K562 (cell line): ENCODE results near the gene TTLL11. TPM values are rescaled to one million over a fixed set of nuclear protein-coding genes. Genes with fewer than 3 reads are reported as not detected.

Source experiments
- ATAC-seq: fragments of 200-7000 bp; cut with Tn5 transposase; 3 replicates; pipeline ENCODE4 v1.9.1; 2020; ENCODE audit warnings: moderate library complexity
- BruUV-seq: library from RNA; stranded (reverse); fragments of 400-500 nt; replicated peaks from 2 replicates; lab custom pipeline; 2021; lab: Mats Ljungman, UMichigan
- CTCF ChIA-PET: fragments of 300-600 bp; formaldehyde crosslinking; extraction: SDS; loops from one replicate; lab custom pipeline; 2021; ENCODE audit warnings: low intra/inter-chr PET ratio; lab: Yijun Ruan, JAX
- POLR2A ChIA-PET: fragments of 300-600, 350-650 bp; sonication (Branson Sonifier 250); formaldehyde crosslinking; extraction: SDS; loops from one replicate; lab custom pipeline; 2021; ENCODE audit warnings: antibody characterized with exemption, inconsistent platforms; lab: Yijun Ruan, JAX
- DNase-seq, 4 experiments: peaks; one replicate each; pipeline versions ENCODE4 v3.0.0 to v3.0.0-alpha.2; 2011 to 2018; ENCODE audit warnings: low spot score in 3 of 4, mixed read lengths in 3 of 4; ENCODE audit errors: extremely low read depth in 1 of 4
- FAIRE-seq: peaks from 2 replicates; lab custom pipeline; 2011; peaks lifted over from hg19 to GRCh38; lab: Jason Lieb, UNC
- H2AFZ ChIP-seq: 2 replicates; pipeline ENCODE4 v1.6.0; 2011; ENCODE audit warnings: low read depth, low read length, control low read depth, inconsistent platforms
- H3K27ac ChIP-seq: fragments of 200-600 bp; 3 replicates; pipeline ENCODE4 v1.8.0; 2011; ENCODE audit warnings: low read depth, mild to moderate bottlenecking, control low read depth, inconsistent platforms, low read length, moderate library complexity, mixed read lengths; ENCODE audit errors: extremely low read depth
- H3K27me3 ChIP-seq, 2 experiments: fragments of 300-600 bp in 1 of 2; 2 replicates in 1 of 2; 3 replicates in 1 of 2; pipeline versions ENCODE4 v1.6.0 to v1.8.0; 2011; ENCODE audit warnings: inconsistent platforms in 2 of 2, low read length in 2 of 2, mild to moderate bottlenecking in 1 of 2, mixed read lengths in 1 of 2, moderate library complexity in 1 of 2; ENCODE audit not compliant: control insufficient read depth in 2 of 2, insufficient read depth in 2 of 2
- H3K36me3 ChIP-seq: fragments of 300-600 bp; 3 replicates; pipeline ENCODE4 v1.8.0; 2011; ENCODE audit warnings: mild to moderate bottlenecking, low read length, inconsistent platforms; ENCODE audit not compliant: control insufficient read depth, insufficient read depth
- H3K4me1 ChIP-seq, 2 experiments: fragments of 200-600 bp in 1 of 2; replicated peaks in 1 of 2; 2 replicates in 1 of 2; 3 replicates in 1 of 2; pipeline versions ENCODE4 v1.5.1 to v1.8.0; 2011; ENCODE audit warnings: inconsistent platforms in 2 of 2, low read length in 2 of 2, mild to moderate bottlenecking in 1 of 2, mixed read lengths in 1 of 2, moderate library complexity in 1 of 2; ENCODE audit not compliant: control insufficient read depth in 2 of 2, insufficient read depth in 2 of 2
- H3K4me2 ChIP-seq: 2 replicates; pipeline ENCODE4 v1.6.1; 2011; ENCODE audit warnings: low read length, control low read depth, inconsistent platforms, mixed read lengths; ENCODE audit not compliant: insufficient read depth
- H3K4me3 ChIP-seq: fragments of 200-600 bp; sonication (generic), shearing (Covaris generic); 2 replicates; pipeline ENCODE4 v1.5.1; 2016; ENCODE audit warnings: control low read depth, inconsistent platforms
- H3K79me2 ChIP-seq: fragments of 200-600 bp; 3 replicates; pipeline ENCODE4 v1.8.0; 2011; ENCODE audit warnings: low read length, inconsistent platforms; ENCODE audit not compliant: control insufficient read depth, insufficient read depth
- H3K9ac ChIP-seq, 2 experiments: 2 replicates each; pipeline versions ENCODE4 v1.6.0 to v1.6.1; 2011; ENCODE audit warnings: low read depth in 2 of 2, low read length in 2 of 2, control low read depth in 1 of 2, inconsistent platforms in 1 of 2, mild to moderate bottlenecking in 1 of 2, mixed read lengths in 1 of 2; ENCODE audit not compliant: insufficient read depth in 1 of 2
- H3K9me1 ChIP-seq: one replicate; pipeline ENCODE4 v1.6.0; 2011; ENCODE audit warnings: inconsistent platforms, mild to moderate bottlenecking, low read length, moderate library complexity; ENCODE audit not compliant: control insufficient read depth, insufficient read depth
- H3K9me3 ChIP-seq: replicated peaks from 2 replicates; pipeline ENCODE4 v1.5.1; 2011; ENCODE audit warnings: low read depth, low read length, inconsistent platforms; ENCODE audit not compliant: control insufficient read depth, insufficient read depth
- H4K20me1 ChIP-seq: replicated peaks from 2 replicates; pipeline ENCODE4 v1.6.1; 2011; ENCODE audit warnings: low read length, inconsistent platforms, mixed read lengths; ENCODE audit not compliant: control insufficient read depth, insufficient read depth
- BACH1 ChIP-seq: fragments of 200-800 bp; sonication (Bioruptor generic); IDR thresholded peaks from 2 replicates; pipeline ENCODE4 v1.6.1; 2016; ENCODE audit warnings: missing genetic modification characterization, missing compliant biosample characterization
- DMBX1 ChIP-seq: fragments of 250-450 bp; sonication (Bioruptor Pico); IDR thresholded peaks from 2 replicates; pipeline ENCODE4 v1.8.0; 2022; ENCODE audit warnings: inconsistent platforms, mild to moderate bottlenecking, moderate library complexity, borderline replicate concordance
- ELK1 ChIP-seq: sonication (generic); formaldehyde crosslinking; IDR thresholded peaks from 2 replicates; pipeline ENCODE4 v1.8.1; 2022; ENCODE audit warnings: missing genetic modification reagents
- ESRRB ChIP-seq: fragments of 250-450 bp; sonication (Bioruptor Pico); IDR thresholded peaks from 2 replicates; pipeline ENCODE4 v1.5.0; 2020; ENCODE audit warnings: mild to moderate bottlenecking, moderate library complexity, borderline replicate concordance
- ETV1 ChIP-seq: fragments of 450-650 bp; conservative IDR thresholded peaks from 2 replicates; pipeline ENCODE4 v1.6.1; 2016; ENCODE audit warnings: missing genetic modification characterization, control low read depth, low read depth, missing compliant biosample characterization
- FOS ChIP-seq: IDR thresholded peaks from 3 replicates; pipeline ENCODE4 v1.6.1; 2011; ENCODE audit not compliant: insufficient read length; ENCODE audit errors: extremely low read depth
- FUS ChIP-seq: fragments of 200-400 bp; formaldehyde crosslinking; optimal IDR thresholded peaks from 2 replicates; pipeline ENCODE3; 2017; ENCODE audit warnings: low read depth, low read length
- HDAC2 ChIP-seq: fragments of 450-650 bp; IDR thresholded peaks from 2 replicates; pipeline ENCODE4 v1.6.1; 2016; ENCODE audit warnings: mild to moderate bottlenecking
- ILF3 ChIP-seq: fragments of 450-650 bp; IDR thresholded peaks from 2 replicates; pipeline ENCODE4 v1.6.1; 2018; ENCODE audit warnings: antibody characterized with exemption, mild to moderate bottlenecking, moderate library complexity, borderline replicate concordance
- IRF9 ChIP-seq: fragments of 450-650 bp; IDR thresholded peaks from 2 replicates; pipeline ENCODE4 v1.6.1; 2016; ENCODE audit warnings: missing biosample characterization, missing genetic modification characterization
- JUND ChIP-seq, 2 experiments: IDR thresholded peaks; 2 replicates in 1 of 2; 3 replicates in 1 of 2; pipeline ENCODE4 v1.6.1; 2011; ENCODE audit warnings: borderline replicate concordance in 2 of 2, low read depth in 2 of 2, low read length in 2 of 2, improper control_type of control experiment in 1 of 2, missing biosample characterization in 1 of 2, missing genetic modification characterization in 1 of 2, missing genetic modification reagents in 1 of 2
- LCOR ChIP-seq: sonication (generic); formaldehyde crosslinking; IDR thresholded peaks from 2 replicates; pipeline ENCODE4 v1.8.0; 2022; ENCODE audit warnings: mild to moderate bottlenecking, missing genetic modification reagents
- TRIM24 ChIP-seq, 2 experiments: fragments of 450-650 bp; IDR thresholded peaks; 2 replicates each; pipeline ENCODE4 v1.6.1; 2016
- ZNF282 ChIP-seq: sonication (generic); formaldehyde crosslinking; IDR thresholded peaks from 2 replicates; pipeline ENCODE4 v1.8.1; 2023; ENCODE audit warnings: missing genetic modification reagents
- ZNF766 ChIP-seq: fragments of 200-800 bp; sonication (Bioruptor generic); conservative IDR thresholded peaks from 2 replicates; pipeline ENCODE4 v1.6.1; 2016; ENCODE audit warnings: missing genetic modification characterization, missing compliant biosample characterization
- WGBS: fragments of 100-300 bp; shearing (Covaris generic); methylation state at CpG from one replicate; pipeline ENCODE4 v1.1.6; 2016; ENCODE audit warnings: low coverage, mixed read lengths; ENCODE audit not compliant: insufficient coverage; ENCODE audit errors: missing lambda C conversion rate; 5-methylcytosine and 5-hydroxymethylcytosine counted together
- in situ Hi-C: fragments of 300-500 bp; cut with MboI; formaldehyde crosslinking; loops from 4 replicates; pipeline ENCODE4 v1.15.0; 2018; ENCODE audit warnings: inconsistent platforms, mixed read lengths
- intact Hi-C: fragments of 100-400 bp; cut with micrococcal nuclease; formaldehyde crosslinking; loops from 2 replicates; pipeline ENCODE4 v1.14.2; 2022
- polyA plus RNA-seq, 8 experiments: library from polyadenylated mRNA; depleted of rRNA in 4 of 8; stranded (reverse) in 5 of 8; unstranded in 3 of 8; fragments of >200 nt; fragmentation: Nextera tagmentation in 2 of 8; fragmentation: Illumina TruSeq in 1 of 8; extraction: Ambion mirVana in 2 of 8; extraction: Trizol in 1 of 8; gene quantifications; 2 replicates each; pipeline versions ENCODE4 v1.2.1 to v1.2.3, GENCODE V29; 2011 to 2014; ENCODE audit warnings: inconsistent platforms in 1 of 8, missing spikeins in 1 of 8
- total RNA-seq, 7 experiments: library from RNA; depleted of rRNA in 6 of 7; stranded (reverse); fragments of >200 nt in 6 of 7; fragmentation: Illumina TruSeq in 2 of 7; extraction: Trizol in 2 of 7; gene quantifications; 2 replicates each; pipeline versions ENCODE4 v1.2.1 to v1.2.3, GENCODE V29; 2011 to 2021; ENCODE audit warnings: low replicate concordance in 1 of 7
- TF ChIP-seq, protein P1 (sequence below), 2 experiments: fragments of 450-650 bp in 1 of 2; sonication (generic) in 1 of 2; formaldehyde crosslinking; conservative IDR thresholded peaks; 2 replicates each; pipeline versions ENCODE4 v1.4.0 to v1.8.1; 2020 to 2022; ENCODE audit warnings: mild to moderate bottlenecking in 1 of 2, missing genetic modification reagents in 1 of 2
- TF ChIP-seq, protein P2 (sequence below), 2 experiments: fragments of 450-650 bp in 1 of 2; sonication (generic) in 1 of 2; formaldehyde crosslinking in 1 of 2; IDR thresholded peaks in 1 of 2; conservative IDR thresholded peaks in 1 of 2; 2 replicates each; pipeline versions ENCODE4 v1.6.1 to v1.8.1; 2016 to 2023; ENCODE audit warnings: mild to moderate bottlenecking in 2 of 2, moderate library complexity in 2 of 2, inconsistent platforms in 1 of 2, missing genetic modification reagents in 1 of 2

The TTLL11 gene
- total and polyA plus RNA-seq, 9 of the 15 experiments (the other 6 are each of a cell fraction or from before 2014, with no cell fraction given), result 0.83 to 4.4 (median 2.7) TPM

DNA sequence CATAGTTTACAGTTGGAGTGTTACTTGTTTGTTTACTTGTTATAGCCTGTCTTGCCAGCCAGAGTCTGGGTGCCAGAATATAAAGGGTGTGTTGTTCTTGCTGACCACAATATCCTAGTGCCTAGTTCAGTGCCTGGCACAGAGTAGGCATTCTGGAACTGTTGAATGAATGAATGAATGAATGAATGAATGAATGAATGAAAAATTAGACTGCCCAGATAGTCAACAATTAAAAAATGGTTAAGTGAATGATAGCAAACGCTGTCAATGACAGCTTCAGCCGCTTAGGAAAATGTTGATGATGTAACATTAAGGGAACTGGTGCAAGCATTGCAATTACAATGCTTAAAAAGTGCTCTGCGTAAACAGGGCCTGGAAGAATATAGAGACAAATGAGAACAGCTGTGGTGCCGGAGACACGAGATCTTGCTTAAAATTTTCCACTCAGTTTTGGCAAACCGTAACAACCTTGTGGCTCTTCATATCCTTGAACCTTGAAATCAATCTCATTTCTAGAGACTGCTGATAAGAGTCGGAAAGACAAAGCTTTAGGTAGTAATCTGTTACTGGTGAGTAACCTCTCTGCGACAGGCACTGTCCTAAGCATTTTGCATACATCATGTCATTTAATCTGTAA is 4.7 kb upstream of the TTLL11 start:
- H3K36me3 ChIP-seq, result no peaks in the 10 kb centered on the region
- H2AFZ ChIP-seq, result no peak overlapping the region
- no peaks in the 10 kb centered on the region for H3K9me1 ChIP-seq
- H3K27me3 ChIP-seq, result peaks cover 0 to 11% of the 10 kb centered on the region in 2 experiments; a peak in 1 of 5 replicates
- no TSS peak for BruUV-seq
- FAIRE-seq, result no peak
- 10% methylated on average over 8 of the region's 8 CpGs for WGBS
- ATAC-seq, result no peak
- H3K4me2 ChIP-seq, result no peak overlapping the region
- H3K9me3 ChIP-seq, result no peaks in the 10 kb centered on the region
- no peak for DNase-seq
- H3K27ac ChIP-seq, result no peak overlapping the region
- peaks cover 2% of the 10 kb centered on the region; the same call in 1 of the 3 replicates for H3K79me2 ChIP-seq
- CTCF ChIA-PET, result interaction anchor here (2.1 to 3.5 kb wide), 3 partner anchors 25 to 356 kb away, joined by 8 to 42 read pairs (median 10); no protein-coding TSS in a partner anchor
- intact Hi-C loops, result loop anchor here (2.0 kb wide), 1 partner anchor 713 kb away; no protein-coding TSS in a partner anchor
- H3K9ac ChIP-seq, result no peak overlapping the region
- POLR2A ChIA-PET, result interaction anchor here (0.7 to 1.5 kb wide), 4 partner anchors 17 to 241 kb away, joined by 3 to 8 read pairs (median 3); no protein-coding TSS in a partner anchor
- peaks cover 0 to 7% of the 10 kb centered on the region in 2 experiments; a peak in 3 of 5 replicates for H3K4me1 ChIP-seq
- H4K20me1 ChIP-seq, result no peaks in the 10 kb centered on the region
- no peak overlapping the region for H3K4me3 ChIP-seq
- in situ Hi-C loops, result loop anchor here (5.0 kb wide), 1 partner anchor 715 kb away; no protein-coding TSS in a partner anchor
- TF ChIP-seq ILF3 (no peak), IRF9 (tag) (0 out of 2 replicates have a peak, but pooled peaks have one; percentile 34), ESRRB (CRISPR knock-in tag) (no peak), TRIM24 (IDR thresholded peaks at IDR 0.05) (peak; percentile 32 to 55; a peak in 2 of 4 replicates), ETV1 (tag) (no peak), FOS (no peak), JUND (IDR thresholded peaks at IDR 0.05; ENCODE audit: borderline replicate concordance, low read depth, low read length) (0 out of 2 replicates have a peak, but pooled peaks have one; percentile 11), JUND (tag; IDR thresholded peaks at IDR 0.05; ENCODE audit: borderline replicate concordance, low read depth, low read length) (no peak), HDAC2 (no peak), ZNF282 (CRISPR knock-in tag) (no peak), FUS (no peak), ZNF766 (CRISPR knock-in tag) (peak; percentile 51; the same call in 1 of the 2 replicates), BACH1 (tag) (0 out of 2 replicates have a peak, but pooled peaks have one; percentile 22), LCOR (CRISPR knock-in tag) (no peak), DMBX1 (no peak), ELK1 (CRISPR knock-in tag) (no peak)
- TF ChIP-seq, protein P1, sequence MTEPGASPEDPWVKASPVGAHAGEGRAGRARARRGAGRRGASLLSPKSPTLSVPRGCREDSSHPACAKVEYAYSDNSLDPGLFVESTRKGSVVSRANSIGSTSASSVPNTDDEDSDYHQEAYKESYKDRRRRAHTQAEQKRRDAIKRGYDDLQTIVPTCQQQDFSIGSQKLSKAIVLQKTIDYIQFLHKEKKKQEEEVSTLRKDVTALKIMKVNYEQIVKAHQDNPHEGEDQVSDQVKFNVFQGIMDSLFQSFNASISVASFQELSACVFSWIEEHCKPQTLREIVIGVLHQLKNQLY (CRISPR knock-in tag; conservative IDR thresholded peaks at IDR 0.05), result no peak
- TF ChIP-seq, protein P2, sequence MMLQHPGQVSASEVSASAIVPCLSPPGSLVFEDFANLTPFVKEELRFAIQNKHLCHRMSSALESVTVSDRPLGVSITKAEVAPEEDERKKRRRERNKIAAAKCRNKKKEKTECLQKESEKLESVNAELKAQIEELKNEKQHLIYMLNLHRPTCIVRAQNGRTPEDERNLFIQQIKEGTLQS (IDR thresholded peaks at IDR 0.05), result peak; percentile 90
- TF ChIP-seq, protein P2 (CRISPR knock-in tag; conservative IDR thresholded peaks at IDR 0.05), result no peak
